Measurements from ENCODE around the gene FBXO44. TPM values are rescaled to one million over a fixed set of nuclear protein-coding genes. Genes with fewer than 3 reads are reported as not detected.

The FBXO44 gene
- polyA plus RNA-seq, 1 donor, result 12.4 TPM

- no peak for DNase-seq
Observed at GRCh38 chr1:11657654-11658053, 3.0 kb downstream of the FBXO44 start.

GRCh38 chr1:11658542-11658941 lies 3.9 kb downstream of the FBXO44 start:
- no peak for DNase-seq

- no peak for DNase-seq
Observed at GRCh38 chr1:11659748-11660147, 5.1 kb downstream of the FBXO44 start.

GRCh38 chr1:11661103-11661502 lies 6.4 kb downstream of the FBXO44 start:
- no peak for DNase-seq

GRCh38 chr1:11664336-11665065 lies 9.8 kb downstream of the FBXO44 start:
- no peak for DNase-seq

- DNase-seq, result no peak
Observed at GRCh38 chr1:11668516-11668915, 13.8 kb downstream of the FBXO44 start.

GRCh38 chr1:11670747-11671146 lies 16.1 kb downstream of the FBXO44 start:
- no peak for DNase-seq

GRCh38 chr1:11671205-11671543 lies 16.5 kb downstream of the FBXO44 start:
- DNase-seq, result no peak

- no peak for DNase-seq
Observed at GRCh38 chr1:11671544-11672286, 17.0 kb downstream of the FBXO44 start.

GRCh38 chr1:11673089-11673769 lies 18.6 kb downstream of the FBXO44 start:
- no peak for DNase-seq

- DNase-seq, result no peak
Observed at GRCh38 chr1:11674488-11674887, 19.8 kb downstream of the FBXO44 start.

- no peak for DNase-seq
Observed at GRCh38 chr1:11675325-11675724, 20.6 kb downstream of the FBXO44 start.

GRCh38 chr1:11676386-11677103 lies 21.9 kb downstream of the FBXO44 start:
- no peak for DNase-seq

GRCh38 chr1:11678442-11678841 lies 23.8 kb downstream of the FBXO44 start:
- DNase-seq, result no peak

- DNase-seq, result no peak
Observed at GRCh38 chr1:11680270-11681070, 25.8 kb downstream of the FBXO44 start.

GRCh38 chr1:11681071-11681771 lies 26.5 kb downstream of the FBXO44 start, which contains the start of gene MAD2L2:
Gene MAD2L2 (minus strand): TSS chr1:11681148. CDS start chr1:11680601, 547 bp downstream.
- peak; percentile 81 for DNase-seq

GRCh38 chr1:11682287-11682771 lies 27.7 kb downstream of the FBXO44 start:
- DNase-seq, result no peak

GRCh38 chr1:11682799-11683198 lies 28.1 kb downstream of the FBXO44 start:
- DNase-seq, result no peak

GRCh38 chr1:11684070-11684469 lies 29.4 kb downstream of the FBXO44 start:
- DNase-seq, result no peak

GRCh38 chr1:11685210-11685752 lies 30.6 kb downstream of the FBXO44 start:
- DNase-seq, result no peak

Measured in left kidney (tissue), 2 donors.